ENCODE results near the gene SUGCT. TPM values are rescaled to one million over a fixed set of nuclear protein-coding genes. Genes with fewer than 3 reads are reported as not detected.
"Not testable (repeated sequence)": the region's sequence is repeated elsewhere in the genome, so short reads cannot be mapped to it uniquely, and the experiment has no call there.

SUGCT gene
- total and polyA plus RNA-seq, 4 donors: 2.4 to 5.3 (median 3.3) TPM

DNA sequence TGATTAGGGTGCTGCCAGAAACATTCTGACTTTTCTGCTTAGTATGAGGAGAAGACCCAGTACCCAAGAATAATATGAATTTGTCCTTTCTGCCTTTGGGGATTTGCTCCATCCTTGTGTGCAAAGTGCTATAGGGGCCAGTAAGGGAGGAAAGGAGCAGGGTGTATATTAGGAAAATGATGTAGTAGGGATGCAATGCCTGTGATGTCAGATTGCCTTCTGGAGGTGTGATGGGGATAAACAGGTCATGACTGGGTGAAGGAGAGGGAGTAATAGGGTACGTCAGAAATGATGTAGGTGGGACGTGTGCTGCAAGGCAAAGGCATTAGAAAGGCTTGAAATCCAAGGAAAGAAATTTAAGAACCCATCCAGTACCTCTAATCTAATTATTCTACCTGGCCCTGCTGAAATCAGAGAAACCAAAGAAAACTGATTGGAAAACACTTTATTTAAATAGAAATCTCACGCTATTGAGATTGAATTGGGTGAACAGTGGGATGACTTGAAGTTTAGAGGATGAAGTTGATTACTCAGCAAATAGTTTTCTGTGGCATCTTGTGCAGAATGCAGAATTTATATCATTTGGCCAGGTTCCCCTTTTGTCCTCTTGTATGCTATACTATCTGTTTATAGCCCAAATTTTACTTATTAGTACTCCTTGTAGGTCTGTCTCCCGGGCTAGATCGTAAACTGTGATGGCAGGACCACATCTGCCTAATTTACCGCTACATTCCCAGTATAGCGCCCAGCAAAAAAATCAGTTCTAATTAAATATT, 503.9 kb downstream of the SUGCT start:
- no peaks in the 10 kb centered on the region for H3K9me3 ChIP-seq (ENCODE audit: control insufficient read depth, insufficient read depth, low read length)
- H3K4me1 ChIP-seq (ENCODE audit: control insufficient read depth, insufficient read depth, low read length): no peaks in the 10 kb centered on the region
- no CpG with 5 or more reads among the region's 7 CpGs for WGBS (ENCODE audit: insufficient coverage)
- H3K36me3 ChIP-seq (ENCODE audit: control insufficient read depth, insufficient read depth, low read length): no peaks in the 10 kb centered on the region
- H3K4me3 ChIP-seq (ENCODE audit: low read depth, low read length): no peak overlapping the region
- DNase-seq (ENCODE audit: low read depth in 4 of 6, low spot score in 6 of 6): no peak
- H3K27me3 ChIP-seq (ENCODE audit: control insufficient read depth, insufficient read depth, low read length): no peaks in the 10 kb centered on the region
- H3K27ac ChIP-seq (ENCODE audit: low read depth, low read length): no peak overlapping the region

GRCh38 chr7:40640566-40640965, 505.8 kb downstream of the SUGCT start:
- Histone ChIP-seq H3K4me1 (ENCODE audit: control insufficient read depth, insufficient read depth, low read length) (no peaks in the 10 kb centered on the region), H3K4me3 (ENCODE audit: low read depth, low read length) (no peak overlapping the region), H3K27ac (ENCODE audit: low read depth, low read length) (no peak overlapping the region), H3K27me3 (ENCODE audit: control insufficient read depth, insufficient read depth, low read length) (no peaks in the 10 kb centered on the region), H3K36me3 (ENCODE audit: control insufficient read depth, insufficient read depth, low read length) (no peaks in the 10 kb centered on the region), H3K9me3 (ENCODE audit: control insufficient read depth, insufficient read depth, low read length) (no peaks in the 10 kb centered on the region)
- 100% methylated on average over 1 of the region's 3 CpGs for WGBS (ENCODE audit: insufficient coverage)
- DNase-seq (ENCODE audit: low read depth in 4 of 6, low spot score in 6 of 6): no peak

DNA sequence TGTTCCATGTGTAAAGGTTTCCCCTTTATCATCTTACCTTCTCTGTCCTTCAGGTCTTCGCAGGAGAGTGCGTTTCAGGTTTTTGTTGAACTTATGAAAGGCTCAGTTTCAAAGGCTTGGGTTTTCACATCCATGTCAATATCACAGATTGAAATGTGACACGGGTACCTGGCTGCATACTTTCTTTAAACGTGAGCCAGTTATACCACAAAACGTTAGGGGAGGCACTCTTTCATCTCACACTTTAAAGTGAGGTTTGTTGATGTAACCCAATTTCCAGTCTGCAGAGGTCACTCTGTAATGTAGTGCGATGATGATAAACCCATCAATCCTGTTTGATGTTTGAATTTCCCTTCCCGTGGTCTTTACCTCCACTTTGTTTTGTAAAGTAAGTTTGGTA, 506.9 kb downstream of the SUGCT start:
- Histone ChIP-seq H3K9me3 (ENCODE audit: control insufficient read depth, insufficient read depth, low read length) (no peaks in the 10 kb centered on the region), H3K4me3 (ENCODE audit: low read depth, low read length) (no peak overlapping the region), H3K27me3 (ENCODE audit: control insufficient read depth, insufficient read depth, low read length) (no peaks in the 10 kb centered on the region), H3K4me1 (ENCODE audit: control insufficient read depth, insufficient read depth, low read length) (no peaks in the 10 kb centered on the region), H3K27ac (ENCODE audit: low read depth, low read length) (no peak overlapping the region), H3K36me3 (ENCODE audit: control insufficient read depth, insufficient read depth, low read length) (no peaks in the 10 kb centered on the region)
- peak in 1 of 6 donors; percentile 8 for DNase-seq (ENCODE audit: low read depth in 4 of 6, low spot score in 6 of 6)
- 100% methylated on average over 2 of the region's 7 CpGs for WGBS (ENCODE audit: insufficient coverage)

DNA sequence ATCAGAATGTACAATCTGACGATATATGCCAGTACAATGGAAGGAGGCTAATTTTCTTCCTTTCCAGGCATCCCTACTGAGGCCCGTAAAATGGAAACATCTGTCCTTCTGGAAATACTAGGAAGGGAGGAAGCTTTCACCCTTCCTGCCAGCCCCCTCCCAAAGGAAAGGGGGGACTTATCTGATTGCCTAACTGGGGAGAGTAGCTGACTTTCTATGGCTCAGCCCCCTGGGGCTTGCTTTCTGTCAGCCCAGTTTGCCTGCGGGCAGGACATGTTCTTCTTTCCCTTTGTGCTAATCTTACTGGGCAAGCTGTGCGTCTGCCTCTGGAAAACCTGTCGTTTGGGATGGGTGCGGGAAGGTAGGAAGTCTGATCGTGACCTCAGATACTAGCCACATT, 508.9 kb downstream of the SUGCT start:
- H3K27ac ChIP-seq (ENCODE audit: low read depth, low read length): no peak overlapping the region
- no peaks in the 10 kb centered on the region for H3K4me1 ChIP-seq (ENCODE audit: control insufficient read depth, insufficient read depth, low read length)
- 60% methylated on average over 1 of the region's 7 CpGs for WGBS (ENCODE audit: insufficient coverage)
- H3K36me3 ChIP-seq (ENCODE audit: control insufficient read depth, insufficient read depth, low read length): no peaks in the 10 kb centered on the region
- no peak overlapping the region for H3K4me3 ChIP-seq (ENCODE audit: low read depth, low read length)
- no peaks in the 10 kb centered on the region for H3K9me3 ChIP-seq (ENCODE audit: control insufficient read depth, insufficient read depth, low read length)
- DNase-seq (ENCODE audit: low read depth in 4 of 6, low spot score in 6 of 6): no peak
- H3K27me3 ChIP-seq (ENCODE audit: control insufficient read depth, insufficient read depth, low read length): no peaks in the 10 kb centered on the region

- Histone ChIP-seq H3K4me3 (ENCODE audit: low read depth, low read length) (no peak overlapping the region), H3K9me3 (ENCODE audit: control insufficient read depth, insufficient read depth, low read length) (no peaks in the 10 kb centered on the region), H3K27ac (ENCODE audit: low read depth, low read length) (no peak overlapping the region), H3K4me1 (ENCODE audit: control insufficient read depth, insufficient read depth, low read length) (no peaks in the 10 kb centered on the region), H3K36me3 (ENCODE audit: control insufficient read depth, insufficient read depth, low read length) (no peaks in the 10 kb centered on the region), H3K27me3 (ENCODE audit: control insufficient read depth, insufficient read depth, low read length) (no peaks in the 10 kb centered on the region)
- WGBS (ENCODE audit: insufficient coverage): 91% methylated on average over 15 of the region's 15 CpGs
- DNase-seq (ENCODE audit: low read depth in 4 of 6, low spot score in 6 of 6): no peak
Measured at GRCh38 chr7:40644454-40645188, 509.8 kb downstream of the SUGCT start.

DNA sequence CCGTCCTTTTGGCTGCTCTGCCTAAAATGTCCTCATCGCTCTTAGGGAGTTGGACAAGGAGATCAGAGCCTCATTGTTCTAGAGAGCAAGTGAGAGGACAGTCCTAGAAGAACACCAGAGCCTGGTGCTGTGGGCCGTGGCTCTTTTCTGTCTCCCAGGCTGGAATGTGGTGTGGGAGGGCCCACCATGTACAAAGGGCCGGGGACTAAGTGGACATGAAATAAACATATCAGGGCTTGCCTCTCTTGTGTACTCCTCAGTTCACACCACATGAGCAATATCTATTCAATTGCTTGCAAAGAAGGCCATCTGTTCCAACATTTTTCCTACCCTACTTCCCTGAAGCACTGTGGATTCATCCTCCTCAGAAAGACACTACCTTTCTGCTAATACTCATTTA, 510.4 kb downstream of the SUGCT start:
- WGBS (ENCODE audit: insufficient coverage): 82% methylated on average over 4 of the region's 4 CpGs
- H3K4me3 ChIP-seq (ENCODE audit: low read depth, low read length): no peak overlapping the region
- no peaks in the 10 kb centered on the region for H3K36me3 ChIP-seq (ENCODE audit: control insufficient read depth, insufficient read depth, low read length)

DNA sequence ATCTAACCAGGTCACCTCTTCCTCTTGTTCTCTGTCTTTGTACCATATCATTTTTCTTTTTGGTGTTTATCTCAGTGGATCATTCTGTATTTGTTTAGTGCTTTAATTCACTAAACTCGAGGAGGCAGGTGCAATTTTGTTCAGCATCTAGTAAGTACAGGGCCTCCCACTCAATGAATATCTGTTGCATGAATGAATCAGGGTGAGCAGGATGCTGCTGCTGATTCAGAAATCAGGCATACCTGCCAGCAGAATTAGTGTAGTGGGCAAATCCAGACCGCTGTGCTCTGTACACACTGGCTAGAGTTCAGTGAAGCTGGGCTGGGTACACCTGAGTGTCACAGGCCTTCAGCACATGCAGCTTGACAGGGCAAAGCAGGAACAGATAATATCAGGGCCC, 511.9 kb downstream of the SUGCT start:
- no peak overlapping the region for H3K27ac ChIP-seq (ENCODE audit: low read depth, low read length)
- H3K9me3 ChIP-seq (ENCODE audit: control insufficient read depth, insufficient read depth, low read length): no peaks in the 10 kb centered on the region
- 94% methylated on average over 2 of the region's 2 CpGs for WGBS (ENCODE audit: insufficient coverage)
- DNase-seq (ENCODE audit: low read depth in 4 of 6, low spot score in 6 of 6): no peak
- H3K36me3 ChIP-seq (ENCODE audit: control insufficient read depth, insufficient read depth, low read length): no peaks in the 10 kb centered on the region
- no peaks in the 10 kb centered on the region for H3K27me3 ChIP-seq (ENCODE audit: control insufficient read depth, insufficient read depth, low read length)
- no peaks in the 10 kb centered on the region for H3K4me1 ChIP-seq (ENCODE audit: control insufficient read depth, insufficient read depth, low read length)
- no peak overlapping the region for H3K4me3 ChIP-seq (ENCODE audit: low read depth, low read length)

More for the DNA sequence above, 510.4 kb downstream of the SUGCT start:
- Histone ChIP-seq H3K27ac (ENCODE audit: low read depth, low read length) (no peak overlapping the region), H3K9me3 (ENCODE audit: control insufficient read depth, insufficient read depth, low read length) (no peaks in the 10 kb centered on the region), H3K4me1 (ENCODE audit: control insufficient read depth, insufficient read depth, low read length) (no peaks in the 10 kb centered on the region), H3K27me3 (ENCODE audit: control insufficient read depth, insufficient read depth, low read length) (no peaks in the 10 kb centered on the region)
- DNase-seq (ENCODE audit: low read depth in 4 of 6, low spot score in 6 of 6): no peak

DNA sequence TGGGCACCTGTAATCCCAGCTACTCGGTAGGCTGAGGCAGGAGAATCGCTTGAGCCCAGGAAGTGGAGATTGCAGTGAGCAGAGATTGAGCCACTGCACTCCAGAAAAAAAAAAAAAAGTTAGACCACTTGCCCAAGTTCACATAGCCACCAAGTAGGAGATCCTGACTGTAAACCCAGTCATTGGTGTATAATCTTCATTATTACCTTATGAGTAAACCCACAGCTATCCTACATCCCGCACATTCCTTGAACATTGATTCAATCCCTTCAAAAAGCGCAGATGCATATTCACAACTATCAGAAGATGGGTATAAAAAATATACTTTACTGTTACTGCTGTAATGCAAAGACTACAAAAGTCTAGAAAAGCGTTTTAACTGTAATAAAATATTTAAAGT, 512.9 kb downstream of the SUGCT start:
- Histone ChIP-seq H3K36me3 (ENCODE audit: control insufficient read depth, insufficient read depth, low read length) (no peaks in the 10 kb centered on the region), H3K27ac (ENCODE audit: low read depth, low read length) (no peak overlapping the region), H3K4me3 (ENCODE audit: low read depth, low read length) (no peak overlapping the region), H3K4me1 (ENCODE audit: control insufficient read depth, insufficient read depth, low read length) (no peaks in the 10 kb centered on the region), H3K9me3 (ENCODE audit: control insufficient read depth, insufficient read depth, low read length) (no peaks in the 10 kb centered on the region), H3K27me3 (ENCODE audit: control insufficient read depth, insufficient read depth, low read length) (no peaks in the 10 kb centered on the region)
- WGBS (ENCODE audit: insufficient coverage): no CpG with 5 or more reads among the region's 5 CpGs
- DNase-seq (ENCODE audit: low read depth in 4 of 6, low spot score in 6 of 6): no peak

GRCh38 chr7:40649247-40649646, 514.4 kb downstream of the SUGCT start:
- no peaks in the 10 kb centered on the region for H3K4me1 ChIP-seq (ENCODE audit: control insufficient read depth, insufficient read depth, low read length)
- DNase-seq (ENCODE audit: low read depth in 4 of 6, low spot score in 6 of 6): no peak
- no peak overlapping the region for H3K4me3 ChIP-seq (ENCODE audit: low read depth, low read length)
- H3K9me3 ChIP-seq (ENCODE audit: control insufficient read depth, insufficient read depth, low read length): no peaks in the 10 kb centered on the region
- H3K27ac ChIP-seq (ENCODE audit: low read depth, low read length): no peak overlapping the region
- H3K27me3 ChIP-seq (ENCODE audit: control insufficient read depth, insufficient read depth, low read length): no peaks in the 10 kb centered on the region
- WGBS (ENCODE audit: insufficient coverage): no CpG with 5 or more reads among the region's 1 CpG
- no peaks in the 10 kb centered on the region for H3K36me3 ChIP-seq (ENCODE audit: control insufficient read depth, insufficient read depth, low read length)

DNA sequence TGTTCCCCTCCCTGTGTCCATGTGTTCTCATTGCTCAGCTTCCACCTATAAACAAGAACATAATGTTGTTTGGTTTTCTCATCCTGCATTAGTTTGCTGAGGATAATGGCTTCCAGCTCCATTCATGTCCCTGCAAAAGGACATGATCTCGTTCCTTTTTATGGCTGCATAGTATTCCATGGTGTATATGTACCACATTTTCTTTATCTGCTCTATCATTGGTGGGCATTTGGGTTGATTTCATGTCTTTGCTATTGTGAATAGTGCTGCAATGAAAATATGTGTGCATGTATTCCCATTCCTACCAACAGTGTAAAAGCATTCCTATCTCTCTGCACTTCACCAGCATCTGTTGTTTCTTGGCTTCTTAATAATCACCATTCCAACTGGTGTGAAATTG, 516.1 kb downstream of the SUGCT start:
- H3K4me3 ChIP-seq (ENCODE audit: low read depth, low read length); H3K36me3 ChIP-seq (ENCODE audit: control insufficient read depth, insufficient read depth, low read length); H3K27me3 ChIP-seq (ENCODE audit: control insufficient read depth, insufficient read depth, low read length); H3K4me1 ChIP-seq (ENCODE audit: control insufficient read depth, insufficient read depth, low read length); H3K27ac ChIP-seq (ENCODE audit: low read depth, low read length); H3K9me3 ChIP-seq (ENCODE audit: control insufficient read depth, insufficient read depth, low read length); DNase-seq (ENCODE audit: low read depth in 4 of 6, low spot score in 6 of 6): not testable (repeated sequence)
- WGBS (ENCODE audit: insufficient coverage): no CpG with 5 or more reads among the region's 1 CpG

Data from spinal cord (tissue), 10 donors.